Measurements from ENCODE around the gene SCMH1.

The SCMH1 gene

GRCh38 chr1:41241749-41242341, at the start of gene SCMH1:
Gene SCMH1 (minus strand): TSS chr1:41242306. CDS start chr1:41186133, 56,173 bp downstream.
- Histone ChIP-seq H3K4me1 (ENCODE audit: control insufficient read depth, insufficient read depth, low read length) (peaks cover 20% of the 10 kb centered on the region), H3K27me3 (ENCODE audit: control insufficient read depth in 1 of 2, insufficient read depth in 2 of 2, low read length in 2 of 2) (no peaks in the 10 kb centered on the region), H3K36me3 (ENCODE audit: control insufficient read depth in 2 of 2, insufficient read depth in 2 of 2, low read length in 2 of 2) (no peaks in the 10 kb centered on the region), H3K4me3 (ENCODE audit: low read length in 2 of 2) (peak within 1 kb of the TSS; percentile 71 to 79), H3K9me3 (ENCODE audit: control insufficient read depth in 2 of 2, low read length in 2 of 2) (no peaks in the 10 kb centered on the region), H3K27ac (ENCODE audit: low read length) (peak within 1 kb of the TSS; percentile 86), H3K9ac (ENCODE audit: low read length in 2 of 2) (peak within 1 kb of the TSS; percentile 78 to 79)

- H3K9ac ChIP-seq (ENCODE audit: low read length in 2 of 2): no peak overlapping the region
- H3K36me3 ChIP-seq (ENCODE audit: control insufficient read depth in 2 of 2, insufficient read depth in 2 of 2, low read length in 2 of 2): no peaks in the 10 kb centered on the region
- H3K9me3 ChIP-seq (ENCODE audit: control insufficient read depth in 2 of 2, low read length in 2 of 2): no peaks in the 10 kb centered on the region
- no peaks in the 10 kb centered on the region for H3K4me1 ChIP-seq (ENCODE audit: control insufficient read depth, insufficient read depth, low read length)
- H3K4me3 ChIP-seq (ENCODE audit: low read length in 2 of 2): no peak overlapping the region
- H3K27me3 ChIP-seq (ENCODE audit: control insufficient read depth in 1 of 2, insufficient read depth in 2 of 2, low read length in 2 of 2): peaks cover 0 to 2% of the 10 kb centered on the region in 2 donors
- H3K27ac ChIP-seq (ENCODE audit: low read length): no peak overlapping the region
These were observed 49.1 kb upstream of the SCMH1 start for GRCh38 chr1:41291195-41291594.

GRCh38 chr1:41289196-41289595, 47.1 kb upstream of the SCMH1 start:
- Histone ChIP-seq H3K4me1 (ENCODE audit: control insufficient read depth, insufficient read depth, low read length) (no peaks in the 10 kb centered on the region), H3K9me3 (ENCODE audit: control insufficient read depth in 2 of 2, low read length in 2 of 2) (no peaks in the 10 kb centered on the region), H3K36me3 (ENCODE audit: control insufficient read depth in 2 of 2, insufficient read depth in 2 of 2, low read length in 2 of 2) (no peaks in the 10 kb centered on the region), H3K9ac (ENCODE audit: low read length in 2 of 2) (no peak overlapping the region), H3K4me3 (ENCODE audit: low read length in 2 of 2) (no peak overlapping the region), H3K27ac (ENCODE audit: low read length) (no peak overlapping the region), H3K27me3 (ENCODE audit: control insufficient read depth in 1 of 2, insufficient read depth in 2 of 2, low read length in 2 of 2) (peaks cover 0 to 2% of the 10 kb centered on the region in 2 donors)

GRCh38 chr1:41286992-41287391, 44.9 kb upstream of the SCMH1 start:
- H3K4me1 ChIP-seq (ENCODE audit: control insufficient read depth, insufficient read depth, low read length): peaks cover 6% of the 10 kb centered on the region
- no peaks in the 10 kb centered on the region for H3K9me3 ChIP-seq (ENCODE audit: control insufficient read depth in 2 of 2, low read length in 2 of 2)
- no peak overlapping the region for H3K27ac ChIP-seq (ENCODE audit: low read length)
- no peak overlapping the region for H3K4me3 ChIP-seq (ENCODE audit: low read length in 2 of 2)
- no peak overlapping the region for H3K9ac ChIP-seq (ENCODE audit: low read length in 2 of 2)
- no peaks in the 10 kb centered on the region for H3K36me3 ChIP-seq (ENCODE audit: control insufficient read depth in 2 of 2, insufficient read depth in 2 of 2, low read length in 2 of 2)
- H3K27me3 ChIP-seq (ENCODE audit: control insufficient read depth in 1 of 2, insufficient read depth in 2 of 2, low read length in 2 of 2): peaks cover 0 to 2% of the 10 kb centered on the region in 2 donors

- Histone ChIP-seq H3K9me3 (ENCODE audit: control insufficient read depth in 2 of 2, low read length in 2 of 2) (no peaks in the 10 kb centered on the region), H3K27ac (ENCODE audit: low read length) (no peak overlapping the region), H3K27me3 (ENCODE audit: control insufficient read depth in 1 of 2, insufficient read depth in 2 of 2, low read length in 2 of 2) (peaks cover 0 to 2% of the 10 kb centered on the region in 2 donors), H3K4me3 (ENCODE audit: low read length in 2 of 2) (no peak overlapping the region), H3K4me1 (ENCODE audit: control insufficient read depth, insufficient read depth, low read length) (peaks cover 6% of the 10 kb centered on the region), H3K9ac (ENCODE audit: low read length in 2 of 2) (no peak overlapping the region), H3K36me3 (ENCODE audit: control insufficient read depth in 2 of 2, insufficient read depth in 2 of 2, low read length in 2 of 2) (no peaks in the 10 kb centered on the region)
These were observed 44.4 kb upstream of the SCMH1 start for GRCh38 chr1:41286486-41286885.

- H3K9me3 ChIP-seq (ENCODE audit: control insufficient read depth in 2 of 2, low read length in 2 of 2): no peaks in the 10 kb centered on the region
- H3K9ac ChIP-seq (ENCODE audit: low read length in 2 of 2): no peak overlapping the region
- peaks cover 0 to under 1% of the 10 kb centered on the region in 2 donors for H3K27me3 ChIP-seq (ENCODE audit: control insufficient read depth in 1 of 2, insufficient read depth in 2 of 2, low read length in 2 of 2)
These were observed 43.7 kb upstream of the SCMH1 start for GRCh38 chr1:41285818-41286217.

GRCh38 chr1:41284121-41284520, 42.0 kb upstream of the SCMH1 start:
- H3K9ac ChIP-seq (ENCODE audit: low read length in 2 of 2): peak overlapping the region in 1 of 2 donors; percentile 13
- H3K27me3 ChIP-seq (ENCODE audit: control insufficient read depth in 1 of 2, insufficient read depth in 2 of 2, low read length in 2 of 2): peaks cover 5 to 14% of the 10 kb centered on the region in 2 donors
- no peaks in the 10 kb centered on the region for H3K9me3 ChIP-seq (ENCODE audit: control insufficient read depth in 2 of 2, low read length in 2 of 2)
- no peaks in the 10 kb centered on the region for H3K36me3 ChIP-seq (ENCODE audit: control insufficient read depth in 2 of 2, insufficient read depth in 2 of 2, low read length in 2 of 2)
- peaks cover 6% of the 10 kb centered on the region for H3K4me1 ChIP-seq (ENCODE audit: control insufficient read depth, insufficient read depth, low read length)
- no peak overlapping the region for H3K27ac ChIP-seq (ENCODE audit: low read length)
- no peak overlapping the region for H3K4me3 ChIP-seq (ENCODE audit: low read length in 2 of 2)

More at GRCh38 chr1:41285818-41286217, 43.7 kb upstream of the SCMH1 start:
- H3K36me3 ChIP-seq (ENCODE audit: control insufficient read depth in 2 of 2, insufficient read depth in 2 of 2, low read length in 2 of 2): no peaks in the 10 kb centered on the region
- no peak overlapping the region for H3K27ac ChIP-seq (ENCODE audit: low read length)
- peaks cover 6% of the 10 kb centered on the region for H3K4me1 ChIP-seq (ENCODE audit: control insufficient read depth, insufficient read depth, low read length)
- H3K4me3 ChIP-seq (ENCODE audit: low read length in 2 of 2): no peak overlapping the region

- Histone ChIP-seq H3K36me3 (ENCODE audit: control insufficient read depth in 2 of 2, insufficient read depth in 2 of 2, low read length in 2 of 2) (no peaks in the 10 kb centered on the region), H3K4me3 (ENCODE audit: low read length in 2 of 2) (no peak overlapping the region), H3K27ac (ENCODE audit: low read length) (no peak overlapping the region), H3K4me1 (ENCODE audit: control insufficient read depth, insufficient read depth, low read length) (peaks cover 6% of the 10 kb centered on the region), H3K9me3 (ENCODE audit: control insufficient read depth in 2 of 2, low read length in 2 of 2) (no peaks in the 10 kb centered on the region), H3K27me3 (ENCODE audit: control insufficient read depth in 1 of 2, insufficient read depth in 2 of 2, low read length in 2 of 2) (peaks cover 5 to 14% of the 10 kb centered on the region in 2 donors), H3K9ac (ENCODE audit: low read length in 2 of 2) (no peak overlapping the region)
These were observed 40.7 kb upstream of the SCMH1 start for GRCh38 chr1:41282679-41283317.

- peaks cover 6% of the 10 kb centered on the region for H3K4me1 ChIP-seq (ENCODE audit: control insufficient read depth, insufficient read depth, low read length)
- H3K4me3 ChIP-seq (ENCODE audit: low read length in 2 of 2): no peak overlapping the region
- peaks cover 5 to 14% of the 10 kb centered on the region in 2 donors for H3K27me3 ChIP-seq (ENCODE audit: control insufficient read depth in 1 of 2, insufficient read depth in 2 of 2, low read length in 2 of 2)
These were observed 39.2 kb upstream of the SCMH1 start for GRCh38 chr1:41281334-41281733.

GRCh38 chr1:41280202-41281032, 38.3 kb upstream of the SCMH1 start:
- H3K9me3 ChIP-seq (ENCODE audit: control insufficient read depth in 2 of 2, low read length in 2 of 2): no peaks in the 10 kb centered on the region
- peaks cover 5 to 17% of the 10 kb centered on the region in 2 donors for H3K27me3 ChIP-seq (ENCODE audit: control insufficient read depth in 1 of 2, insufficient read depth in 2 of 2, low read length in 2 of 2)
- no peak overlapping the region for H3K4me3 ChIP-seq (ENCODE audit: low read length in 2 of 2)
- no peak overlapping the region for H3K27ac ChIP-seq (ENCODE audit: low read length)
- no peak overlapping the region for H3K9ac ChIP-seq (ENCODE audit: low read length in 2 of 2)
- H3K36me3 ChIP-seq (ENCODE audit: control insufficient read depth in 2 of 2, insufficient read depth in 2 of 2, low read length in 2 of 2): no peaks in the 10 kb centered on the region
- peaks cover 6% of the 10 kb centered on the region for H3K4me1 ChIP-seq (ENCODE audit: control insufficient read depth, insufficient read depth, low read length)

More at GRCh38 chr1:41281334-41281733, 39.2 kb upstream of the SCMH1 start:
- Histone ChIP-seq H3K27ac (ENCODE audit: low read length) (no peak overlapping the region), H3K36me3 (ENCODE audit: control insufficient read depth in 2 of 2, insufficient read depth in 2 of 2, low read length in 2 of 2) (no peaks in the 10 kb centered on the region), H3K9ac (ENCODE audit: low read length in 2 of 2) (no peak overlapping the region), H3K9me3 (ENCODE audit: control insufficient read depth in 2 of 2, low read length in 2 of 2) (no peaks in the 10 kb centered on the region)

Data from stomach smooth muscle (tissue), 2 donors.